HG03520 (cell line): Measurements from ENCODE around the gene USP40.

ENCODE experiments used
- ATAC-seq: cut with Tn5 transposase; IDR thresholded peaks from one replicate; pipeline ENCODE4 v1.9.1; 2021; ENCODE audit warnings: mild to moderate bottlenecking, moderate library complexity; ENCODE audit not compliant: unreplicated experiment

The USP40 gene

GRCh38 chr2:233461481-233461891 lies 105.1 kb downstream of the USP40 start:
- no peak for ATAC-seq

- ATAC-seq: no peak
These were observed 105.7 kb downstream of the USP40 start for GRCh38 chr2:233460726-233461441.

DNA sequence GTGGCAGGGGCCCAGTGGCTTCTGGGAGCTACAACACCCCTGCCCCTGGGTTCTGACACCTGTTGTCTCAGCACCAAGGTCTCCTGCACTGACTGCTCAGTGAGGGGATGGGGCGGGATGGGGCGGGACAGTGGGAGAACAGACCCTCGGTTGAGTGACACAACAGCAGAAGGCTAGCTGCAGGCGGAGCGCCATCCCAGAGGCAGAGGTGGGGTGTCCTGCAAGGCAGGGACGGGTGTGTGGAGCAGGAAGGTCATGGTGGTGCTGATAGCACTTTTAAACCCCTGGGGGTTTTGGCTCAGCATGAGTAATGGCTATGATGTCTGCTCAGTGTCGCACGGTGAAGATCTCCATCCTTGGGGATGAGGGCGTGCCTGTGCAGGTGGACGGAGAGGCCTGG lies 107.2 kb downstream of the USP40 start:
- ATAC-seq: no peak

- no peak for ATAC-seq
These were observed 107.8 kb downstream of the USP40 start for GRCh38 chr2:233458826-233459225.

GRCh38 chr2:233458031-233458610 lies 108.5 kb downstream of the USP40 start:
- no peak for ATAC-seq

DNA sequence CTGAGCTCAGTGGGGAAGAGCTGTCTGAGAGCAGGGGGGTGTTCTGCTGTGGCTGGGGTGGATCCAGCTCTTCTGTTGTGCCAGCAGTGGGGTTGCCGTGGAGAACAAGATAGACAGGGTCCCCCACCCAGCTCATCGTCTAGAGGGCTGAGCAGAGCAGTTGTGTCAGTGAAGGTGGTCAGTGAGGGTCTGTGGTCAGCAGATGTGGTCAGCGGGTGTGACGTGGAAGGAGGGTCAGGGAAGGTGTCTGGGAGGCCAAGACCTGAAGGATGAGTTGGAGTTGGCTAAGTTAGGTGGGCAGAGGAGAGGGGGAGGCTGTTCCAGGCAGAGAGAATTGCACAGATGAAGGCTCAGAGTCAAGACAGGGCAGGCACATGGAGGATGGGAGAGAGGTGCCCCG lies 109.2 kb downstream of the USP40 start:
- ATAC-seq: no peak

DNA sequence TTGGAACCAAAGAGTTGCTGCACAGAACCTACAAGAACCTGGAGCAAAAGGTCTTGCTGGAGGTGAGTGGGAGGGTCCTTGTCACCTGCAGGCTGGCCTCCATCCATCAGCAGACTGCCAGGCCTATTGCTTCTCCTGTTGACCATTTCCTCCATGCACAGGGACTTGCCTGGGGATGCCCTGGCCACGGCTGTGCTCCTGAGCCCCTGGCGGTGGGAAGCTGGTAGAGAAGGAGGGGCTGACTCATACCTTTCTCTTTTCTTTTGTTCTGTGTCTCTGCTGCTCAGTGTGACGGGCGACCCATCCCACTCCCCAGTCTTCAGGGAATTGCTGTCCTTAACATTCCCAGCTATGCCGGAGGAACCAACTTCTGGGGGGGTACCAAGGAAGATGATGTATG lies 109.6 kb downstream of the USP40 start:
- no peak for ATAC-seq

DNA sequence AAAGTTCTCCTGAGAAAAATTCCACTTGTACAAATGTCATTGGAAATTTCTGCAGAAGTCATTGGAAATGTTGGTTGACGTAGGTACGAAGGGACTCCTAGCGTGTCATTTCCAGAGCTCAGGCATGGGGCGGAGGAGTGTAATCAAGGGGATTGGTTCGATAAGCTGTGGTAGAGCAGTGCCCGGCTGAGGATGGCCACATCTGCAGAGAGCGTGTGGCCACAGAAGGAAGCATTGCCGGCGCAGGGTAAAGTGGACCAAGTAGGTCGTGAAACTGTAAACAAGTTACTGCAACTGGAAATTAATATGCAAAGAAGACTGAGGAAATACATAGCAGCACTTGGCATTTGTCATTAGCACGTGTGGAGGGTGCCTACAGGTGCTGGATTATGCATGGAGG lies 110.5 kb downstream of the USP40 start:
- no peak for ATAC-seq

DNA sequence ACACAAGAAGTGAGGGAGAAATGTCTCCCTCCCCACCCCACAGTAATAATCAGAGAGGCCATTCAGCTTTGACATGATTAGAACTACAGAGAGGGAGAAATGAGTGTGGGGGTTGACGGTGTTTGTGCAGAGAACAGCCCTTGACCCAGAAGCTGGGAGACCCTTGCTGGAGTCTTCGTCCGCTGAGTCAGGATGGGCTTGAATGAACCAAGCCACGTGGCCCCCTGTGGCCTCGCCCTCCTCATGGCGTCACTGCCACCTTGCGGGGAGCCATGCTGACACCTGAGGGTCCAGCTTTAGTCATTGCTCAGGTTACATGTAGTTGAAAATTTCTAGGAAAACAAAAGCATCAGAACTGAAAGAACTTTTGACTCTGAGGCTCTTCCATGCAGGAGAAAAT lies 111.1 kb downstream of the USP40 start:
- no peak for ATAC-seq

DNA sequence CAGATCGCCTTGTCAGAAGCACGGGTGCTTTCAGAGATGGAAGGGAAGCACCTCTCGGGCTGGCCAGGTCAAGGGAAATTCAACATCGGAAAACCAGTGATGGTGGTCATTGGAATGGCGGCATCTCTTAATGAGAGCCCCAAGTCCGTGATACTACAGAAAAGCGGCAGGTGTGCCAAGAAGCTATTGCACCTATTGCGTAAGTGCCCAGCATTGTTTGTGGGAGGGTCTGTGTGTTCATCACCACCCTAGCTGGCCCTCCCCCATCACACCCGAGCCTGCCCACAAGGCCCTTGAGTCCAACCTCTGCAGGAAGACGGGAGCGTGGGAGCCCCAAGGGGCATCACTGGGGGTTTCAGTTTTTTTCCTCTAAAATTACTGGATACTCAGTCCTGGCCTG lies 111.6 kb downstream of the USP40 start:
- no peak for ATAC-seq

DNA sequence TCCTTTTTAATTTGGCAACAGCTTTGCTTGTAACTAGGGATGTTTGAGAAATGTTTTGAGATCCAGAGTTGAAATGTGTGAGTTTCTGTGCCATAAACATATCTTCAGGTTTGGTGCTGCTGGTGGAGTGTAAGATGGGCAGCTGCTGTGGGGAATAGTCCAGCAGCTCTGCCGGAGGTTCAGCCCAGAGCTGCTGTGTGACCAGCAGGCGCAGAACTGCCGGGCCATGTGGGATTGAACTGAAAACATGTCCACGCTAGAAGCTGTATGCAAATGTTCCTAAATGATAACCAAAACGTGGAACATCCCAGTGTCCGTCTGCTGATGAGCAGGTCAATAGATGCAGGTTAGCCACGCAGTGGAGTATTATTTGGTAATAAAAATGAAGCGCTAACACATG lies 112.7 kb downstream of the USP40 start:
- no peak for ATAC-seq

- no peak for ATAC-seq
These were observed 113.3 kb downstream of the USP40 start for GRCh38 chr2:233453111-233453915.

- ATAC-seq: no peak
These were observed 114.6 kb downstream of the USP40 start for GRCh38 chr2:233451950-233452349.

GRCh38 chr2:233450864-233451575 lies 115.6 kb downstream of the USP40 start:
- ATAC-seq: no peak

GRCh38 chr2:233449921-233450863 lies 116.4 kb downstream of the USP40 start:
- no peak for ATAC-seq

- ATAC-seq: no peak
These were observed 117.3 kb downstream of the USP40 start for GRCh38 chr2:233449081-233449901.

- ATAC-seq: no peak
These were observed 118.0 kb downstream of the USP40 start for GRCh38 chr2:233448575-233448974.

DNA sequence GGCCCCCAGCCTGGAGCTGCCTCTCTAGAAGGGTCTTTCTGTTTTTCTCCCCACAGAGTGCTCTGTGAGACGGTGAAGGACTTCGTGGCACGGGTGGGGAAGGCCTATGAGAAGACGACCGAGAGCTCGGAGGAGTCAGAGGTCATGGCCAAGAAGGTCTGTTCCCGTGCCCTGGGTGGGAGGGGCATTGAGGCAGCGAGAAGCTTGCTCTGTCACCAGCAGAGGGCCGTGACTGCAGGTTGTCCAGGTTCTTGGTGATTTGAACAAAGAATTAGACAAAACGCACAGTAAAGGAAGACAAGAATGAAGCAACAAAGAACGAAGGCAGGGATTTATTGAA lies 118.4 kb downstream of the USP40 start:
- no peak for ATAC-seq

DNA sequence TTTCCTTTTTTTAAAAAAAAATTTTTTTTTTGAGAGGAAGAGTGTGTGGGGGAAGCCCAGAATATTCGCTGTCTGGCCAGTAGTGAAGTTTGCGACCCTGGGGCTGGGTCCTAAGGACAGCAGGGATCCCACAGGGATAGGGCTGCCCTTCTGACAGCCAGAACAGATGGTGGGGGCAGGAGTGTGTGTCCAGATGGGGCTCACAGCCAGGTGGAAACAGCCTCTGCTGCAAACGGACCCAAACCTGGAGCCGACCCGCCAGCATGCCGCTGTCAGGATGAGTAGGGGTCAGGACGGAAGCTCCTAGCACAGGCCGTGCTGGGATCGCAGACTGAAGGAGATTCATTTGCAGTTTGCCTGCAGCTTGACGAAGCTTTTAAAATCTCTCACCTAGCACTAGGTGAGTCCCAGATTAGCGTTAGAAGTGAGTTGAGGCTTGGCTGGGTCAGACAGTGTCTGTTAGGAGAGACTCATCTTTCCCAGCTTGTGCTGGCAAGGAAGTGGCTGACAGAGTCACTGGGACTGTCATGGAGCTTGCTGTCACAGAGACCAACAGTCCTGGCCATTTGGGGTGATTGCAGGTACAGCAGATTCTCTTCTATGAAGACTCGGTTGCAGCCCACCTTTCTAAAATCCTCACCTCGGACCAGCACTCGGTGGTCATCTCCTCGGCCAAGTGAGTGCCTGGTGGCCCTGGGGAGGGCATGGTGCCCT lies 118.9 kb downstream of the USP40 start:
- ATAC-seq: no peak
